COLO829 (cell line): ENCODE results near the gene MFGE8.
"Not testable (repeated sequence)": the region's sequence is repeated elsewhere in the genome, so short reads cannot be mapped to it uniquely, and the experiment has no call there.

Experiments used
- DNase-seq: peaks from one replicate; pipeline ENCODE4 v3.0.0; 2012; ENCODE audit warnings: low spot score

The MFGE8 gene, protein sequence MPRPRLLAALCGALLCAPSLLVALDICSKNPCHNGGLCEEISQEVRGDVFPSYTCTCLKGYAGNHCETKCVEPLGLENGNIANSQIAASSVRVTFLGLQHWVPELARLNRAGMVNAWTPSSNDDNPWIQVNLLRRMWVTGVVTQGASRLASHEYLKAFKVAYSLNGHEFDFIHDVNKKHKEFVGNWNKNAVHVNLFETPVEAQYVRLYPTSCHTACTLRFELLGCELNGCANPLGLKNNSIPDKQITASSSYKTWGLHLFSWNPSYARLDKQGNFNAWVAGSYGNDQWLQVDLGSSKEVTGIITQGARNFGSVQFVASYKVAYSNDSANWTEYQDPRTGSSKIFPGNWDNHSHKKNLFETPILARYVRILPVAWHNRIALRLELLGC

DNA sequence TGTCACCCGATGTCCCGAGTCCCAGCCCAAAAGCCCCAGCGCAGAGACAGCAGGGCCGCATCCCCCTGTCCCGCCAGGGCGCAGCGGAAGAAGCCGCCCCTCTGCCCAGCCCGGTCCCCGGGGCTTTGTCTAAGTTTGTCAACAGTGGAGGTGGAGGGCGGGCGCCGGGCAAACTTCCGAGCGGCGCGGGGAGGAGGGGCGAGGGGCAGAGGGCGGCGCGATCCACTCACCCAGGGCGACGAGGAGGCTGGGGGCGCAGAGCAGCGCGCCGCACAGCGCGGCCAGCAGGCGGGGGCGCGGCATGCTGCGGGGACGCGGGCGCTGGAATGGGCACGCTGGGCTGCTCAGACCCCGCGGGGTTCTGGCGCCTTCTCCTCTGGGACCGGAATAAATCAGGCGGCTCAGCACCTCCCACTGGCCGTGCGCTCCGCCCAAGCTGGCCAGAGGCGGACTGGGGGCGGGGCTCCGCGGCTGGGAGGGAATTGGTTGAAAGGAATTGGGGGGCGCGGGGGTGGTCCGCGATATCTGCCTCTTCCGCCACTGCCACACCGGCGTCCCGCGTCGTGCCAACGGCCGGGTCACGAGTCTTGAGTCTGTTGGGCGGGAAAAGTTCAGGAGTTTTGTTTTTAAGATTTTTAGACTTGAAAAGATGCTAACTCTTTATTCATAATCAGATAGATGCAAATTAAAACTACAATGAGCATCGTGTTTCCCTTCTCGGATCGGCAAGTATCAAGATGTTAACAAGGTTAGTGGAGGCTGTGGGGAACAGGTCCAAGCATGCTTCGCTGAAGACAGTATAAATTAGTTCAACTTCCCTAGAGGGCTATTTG is at the start of gene MFGE8:
Gene MFGE8, minus strand, starts transcription at position 363 of the 833 bp plus-strand sequence. Its CDS starts 60 bp downstream, at position 303.
- DNase-seq = peak; percentile 80

DNA sequence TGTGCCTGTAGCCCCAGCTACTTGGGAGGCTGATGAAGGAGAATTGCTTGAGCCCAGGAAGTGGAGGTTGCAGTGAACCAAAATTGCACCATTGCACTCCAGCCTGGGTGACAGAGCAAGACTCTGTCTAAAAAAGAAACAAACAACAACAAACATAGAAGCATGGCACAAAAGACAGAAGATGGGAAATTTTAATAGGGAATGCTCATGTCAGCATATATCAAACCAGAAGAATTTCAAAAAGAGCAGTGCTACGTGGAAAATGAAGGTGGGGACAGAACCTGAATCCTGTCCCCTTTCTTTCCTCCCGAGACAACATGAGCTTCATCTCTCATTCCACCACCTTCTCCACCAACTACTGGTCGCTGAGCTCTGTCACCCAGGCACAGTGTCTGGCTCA is 46.3 kb upstream of the MFGE8 start:
- DNase-seq = no peak

DNA sequence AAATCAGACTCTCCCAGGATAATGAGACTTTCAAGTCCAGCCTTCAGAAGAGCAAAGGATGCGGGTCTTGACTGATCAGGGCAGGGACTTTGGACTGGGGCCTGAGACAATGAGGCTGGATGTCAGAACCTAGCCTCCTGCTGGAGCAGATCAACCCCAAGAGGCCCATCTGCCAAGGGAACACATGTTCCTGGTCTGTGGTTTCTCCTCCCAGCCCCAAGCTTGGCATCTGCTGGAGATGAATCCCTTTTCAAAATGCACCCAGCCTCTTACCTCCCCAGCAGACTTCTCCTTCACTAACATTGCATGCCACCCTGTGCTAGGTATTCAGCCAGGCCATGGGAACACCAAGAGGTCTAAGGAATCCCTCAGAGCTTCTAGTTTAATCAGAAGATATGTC is 43.7 kb upstream of the MFGE8 start:
- no peak for DNase-seq

DNA sequence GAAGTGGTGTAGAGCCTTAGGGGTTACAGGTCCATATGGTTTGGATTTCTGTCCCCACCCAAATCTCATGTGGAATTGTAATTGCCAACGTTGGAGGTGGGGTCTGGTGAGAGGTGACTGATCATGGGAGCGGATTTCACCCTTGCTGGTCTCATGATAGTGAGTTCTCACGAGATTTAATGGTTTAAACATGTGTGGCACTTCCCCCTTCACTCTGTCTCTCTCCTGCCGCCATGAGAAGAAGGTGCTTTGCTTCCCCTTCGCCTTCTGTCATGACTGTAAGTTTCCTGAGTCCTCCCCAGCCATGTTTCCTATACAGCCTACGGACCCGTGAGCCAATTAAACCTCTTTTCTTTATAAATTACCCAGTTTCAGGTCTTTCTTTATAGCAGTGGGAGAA is 43.1 kb upstream of the MFGE8 start:
- no peak for DNase-seq

DNA sequence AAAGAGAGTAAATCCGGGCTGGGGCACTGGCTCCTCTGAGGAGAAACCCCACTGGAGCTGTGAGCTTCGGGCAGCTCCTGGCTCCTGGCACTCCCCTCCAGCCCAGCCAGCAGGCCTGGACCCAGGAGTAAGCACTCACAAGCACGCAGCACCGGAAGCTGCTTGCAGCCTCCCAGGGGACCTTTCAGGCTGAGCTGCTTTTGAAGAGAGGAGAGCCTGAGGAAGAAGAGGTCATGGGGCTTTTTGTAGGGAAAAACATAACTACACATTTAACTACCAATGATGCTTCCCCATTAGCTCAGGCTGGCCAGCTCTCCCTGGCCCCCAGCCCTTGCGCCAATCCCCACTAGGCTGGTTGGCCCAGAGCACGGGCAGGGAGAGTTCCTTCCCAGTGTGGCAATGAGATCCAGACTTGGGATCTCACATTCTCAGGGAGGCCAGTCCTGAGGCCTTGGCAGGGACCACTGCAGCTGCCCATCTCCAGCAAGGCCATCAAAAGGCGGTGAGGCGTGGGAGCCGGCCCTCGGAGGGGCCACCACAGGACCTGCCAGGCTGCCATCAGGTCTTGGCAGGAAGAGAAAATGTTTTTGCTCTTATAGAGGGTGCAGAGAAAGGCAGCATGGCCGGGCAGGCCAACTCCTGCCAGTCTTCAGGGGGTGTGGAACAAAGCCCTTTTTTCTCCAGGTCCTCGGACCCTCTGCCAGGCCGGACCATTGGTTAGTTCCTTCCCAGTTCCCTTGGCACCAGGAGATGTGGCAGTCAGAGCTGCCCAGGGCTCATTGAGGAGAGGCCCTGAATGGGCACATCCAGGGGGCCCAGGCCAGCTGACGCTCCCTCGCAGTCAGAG is 41.5 kb upstream of the MFGE8 start:
- no peak for DNase-seq

- no peak for DNase-seq
These were observed 37.5 kb upstream of the MFGE8 start for GRCh38 chr15:88950600-88951160.

DNA sequence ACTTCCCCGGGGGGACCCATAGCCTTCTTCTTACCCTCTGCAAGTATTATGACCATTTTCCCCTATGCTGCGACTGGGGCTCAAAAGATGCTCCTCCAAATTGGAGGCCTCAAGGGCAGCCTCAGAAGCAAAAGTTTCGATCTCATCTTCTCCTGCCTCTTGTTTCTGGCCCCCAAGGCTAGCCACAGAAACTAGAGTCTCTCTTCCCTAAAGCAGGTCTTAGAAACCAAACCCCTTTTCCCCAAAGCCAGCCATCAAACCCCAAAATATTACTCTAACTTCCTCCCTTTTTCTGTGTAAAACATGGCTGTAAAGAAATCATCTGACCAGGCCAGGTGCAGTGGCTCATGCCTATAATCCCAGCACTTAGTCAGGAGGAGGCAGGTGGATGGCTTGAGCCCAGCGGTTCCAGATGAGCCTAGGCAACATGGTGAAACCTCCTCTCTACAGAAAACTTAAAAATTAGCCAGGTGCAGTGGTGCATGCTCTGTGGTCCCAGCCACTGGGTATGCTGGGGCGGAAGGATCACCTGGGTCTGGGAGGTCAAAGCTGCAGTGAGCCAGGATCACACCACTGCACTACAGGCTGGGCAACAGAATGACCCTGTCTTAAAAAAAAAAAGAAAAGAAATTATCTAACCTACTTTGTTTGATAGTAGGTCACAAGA is 36.7 kb upstream of the MFGE8 start:
- no peak for DNase-seq

DNA sequence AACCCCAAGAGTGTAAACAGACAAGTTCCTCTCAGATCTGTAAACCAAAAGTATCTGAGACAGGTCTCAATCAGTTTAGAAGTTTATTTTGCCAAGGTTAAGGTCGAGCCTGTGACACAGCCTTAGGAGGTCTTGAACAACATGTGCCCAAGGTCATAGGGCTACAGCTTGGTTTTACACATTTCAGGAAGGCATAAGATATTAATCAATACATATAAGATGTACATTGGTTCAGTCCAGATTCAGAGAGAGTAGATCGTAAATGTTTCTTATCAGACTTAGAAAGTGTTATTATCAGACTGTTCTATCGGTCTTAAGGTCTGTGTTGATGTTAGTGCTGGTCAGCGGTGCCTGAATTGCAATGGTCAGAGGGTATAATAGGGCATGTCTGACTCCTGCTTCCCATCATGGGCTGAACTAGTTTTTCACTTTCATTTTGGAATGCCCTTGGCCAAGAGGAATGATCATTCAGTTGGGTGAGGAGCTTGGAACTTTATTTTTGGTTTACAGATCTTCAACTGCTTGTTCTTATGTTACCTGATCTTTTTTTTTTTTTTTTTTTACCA is 27.0 kb upstream of the MFGE8 start:
- DNase-seq = no peak

DNA sequence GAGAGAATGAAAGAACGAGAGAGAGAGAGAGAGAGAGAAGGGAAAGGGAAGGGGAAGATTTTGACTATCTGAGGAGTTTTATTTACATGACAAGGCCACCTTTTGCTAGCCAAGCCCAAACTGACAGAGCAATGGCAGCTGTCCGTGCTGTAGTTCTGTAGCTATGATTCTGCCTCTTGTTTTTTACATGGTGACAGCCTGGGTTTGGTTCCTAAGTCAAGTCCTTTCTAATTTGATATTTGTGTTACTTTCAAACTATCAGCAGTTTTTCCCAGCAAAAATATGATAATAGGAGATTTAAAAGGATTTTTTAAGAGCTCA is 26.3 kb upstream of the MFGE8 start:
- DNase-seq = no peak

- no peak for DNase-seq
These were observed 25.8 kb upstream of the MFGE8 start for GRCh38 chr15:88938802-88939485.

GRCh38 chr15:88934449-88934848 is 21.3 kb upstream of the MFGE8 start:
- not testable (repeated sequence) for DNase-seq

DNA sequence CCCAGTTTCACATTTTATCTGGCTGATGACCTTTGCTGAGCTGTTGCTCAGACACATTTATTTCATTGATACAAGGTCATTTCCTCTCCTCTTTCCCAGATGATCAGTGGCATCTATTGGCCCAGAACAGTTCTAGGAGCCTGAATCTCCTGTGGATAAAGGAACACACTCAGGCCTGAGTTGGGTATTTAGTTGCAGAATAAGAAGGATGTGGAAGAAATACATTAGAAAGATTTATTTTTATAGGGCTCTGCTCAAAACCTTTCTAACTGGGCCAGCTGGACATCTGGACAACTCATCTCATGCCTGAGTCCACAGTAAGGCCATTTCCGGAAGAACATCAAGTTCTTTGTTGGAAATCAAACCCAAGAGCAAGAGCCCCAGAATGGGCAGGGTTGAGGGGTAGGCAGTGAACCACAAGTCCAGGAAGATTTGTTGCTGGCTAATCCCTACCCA is 19.7 kb upstream of the MFGE8 start:
- no peak for DNase-seq

DNA sequence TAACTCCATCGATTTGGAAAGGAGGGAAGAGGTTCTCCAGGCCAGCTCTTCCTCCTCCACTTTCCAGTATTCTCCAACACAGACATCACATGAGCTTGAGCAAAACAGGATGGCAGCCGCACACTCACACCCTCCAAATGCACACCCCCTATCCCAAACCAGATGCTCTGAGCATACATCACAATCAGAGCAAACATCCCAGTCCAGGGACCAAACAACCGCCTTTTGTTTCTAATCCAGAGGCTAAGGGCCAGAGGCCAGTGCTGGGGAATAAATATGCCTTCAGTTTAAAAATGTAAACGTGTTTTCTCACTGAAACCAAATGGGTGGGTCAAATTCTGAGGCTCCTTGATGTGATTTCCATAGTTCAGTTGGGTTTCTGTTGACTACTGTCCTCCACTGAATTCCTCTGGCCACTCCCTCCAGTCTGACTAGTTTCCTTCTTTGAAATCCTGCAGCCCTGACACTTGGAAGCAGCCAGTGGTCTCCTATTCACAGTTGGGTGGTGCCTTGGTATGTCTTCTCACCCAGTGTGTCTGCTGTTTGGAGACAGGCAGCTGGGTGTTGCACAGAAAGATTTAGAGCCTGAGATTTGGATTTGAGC is 19.2 kb upstream of the MFGE8 start:
- DNase-seq = peak; percentile 94

DNA sequence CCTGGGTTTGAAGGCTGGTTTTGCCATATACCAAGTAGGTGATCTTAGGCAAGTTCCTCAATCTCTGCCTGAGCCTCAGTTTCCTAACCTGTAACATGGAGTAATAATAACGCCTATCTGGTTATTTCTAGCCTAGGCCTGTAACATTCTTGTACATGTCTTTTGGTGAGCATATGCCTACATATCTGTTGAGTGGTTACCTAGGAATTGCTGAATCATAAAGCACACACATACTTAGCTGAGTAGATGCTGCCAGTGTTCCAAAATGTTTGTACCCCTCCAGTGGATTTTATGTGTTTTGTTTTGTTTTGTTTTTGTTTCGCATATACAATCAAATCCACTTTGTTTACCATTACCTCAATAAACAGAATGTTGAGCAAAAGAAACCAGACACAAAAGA is 17.4 kb upstream of the MFGE8 start:
- no peak for DNase-seq

DNA sequence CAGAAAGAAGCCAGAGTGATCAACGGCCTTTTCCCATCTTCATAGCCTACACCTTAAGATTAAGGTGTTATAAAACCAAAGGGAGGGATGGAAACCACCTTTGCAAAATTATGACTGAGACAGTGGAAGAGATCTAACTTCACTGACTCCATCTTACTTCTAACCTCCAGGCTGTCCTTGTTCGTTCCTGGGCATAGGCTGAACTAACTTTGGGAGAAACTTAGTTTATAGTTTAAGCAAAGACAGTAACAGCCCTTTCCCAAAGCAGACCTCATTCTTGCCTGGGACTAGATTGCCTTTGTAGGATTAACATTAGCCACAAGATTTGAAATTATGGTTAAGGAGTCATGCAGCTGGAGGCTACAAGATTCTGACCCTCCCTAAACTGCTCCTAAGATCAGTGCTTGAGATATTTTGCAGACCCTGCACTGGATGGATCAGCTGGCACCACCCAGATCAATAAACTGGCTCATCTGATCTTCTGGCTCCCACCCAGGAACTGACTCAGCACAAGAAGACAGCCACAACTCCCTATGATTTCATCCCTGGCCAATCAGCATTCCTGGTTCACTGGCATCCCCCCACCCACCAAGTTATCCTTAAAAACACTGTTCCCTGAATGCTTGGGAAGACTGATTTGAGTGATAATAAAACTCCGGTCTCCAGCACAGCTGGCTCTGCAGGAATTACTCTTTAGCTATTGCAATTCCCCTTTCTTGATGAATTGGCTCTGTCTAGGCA is 16.3 kb upstream of the MFGE8 start:
- not testable (repeated sequence) for DNase-seq

- DNase-seq = not testable (repeated sequence)
These were observed 15.0 kb upstream of the MFGE8 start for GRCh38 chr15:88928192-88928591.

DNA sequence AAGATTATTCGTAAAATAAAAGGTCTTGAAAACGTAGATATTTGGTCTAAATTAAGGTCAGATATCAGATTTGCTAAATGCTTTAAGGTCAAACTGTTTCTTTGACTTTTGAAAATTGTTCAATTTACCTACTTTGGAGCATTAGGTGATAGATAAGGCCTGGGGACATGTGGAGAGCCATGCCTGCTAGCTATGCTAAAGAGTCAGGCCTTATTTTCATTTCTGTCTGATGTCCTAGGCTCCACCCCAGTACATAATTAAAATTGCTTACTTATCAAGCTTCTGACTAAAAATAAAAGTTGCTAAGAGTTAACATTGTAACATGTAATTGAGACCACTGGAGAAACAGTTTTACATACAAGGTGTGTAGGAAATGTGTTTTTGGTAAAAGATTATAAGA is 12.5 kb upstream of the MFGE8 start:
- not testable (repeated sequence) for DNase-seq

DNA sequence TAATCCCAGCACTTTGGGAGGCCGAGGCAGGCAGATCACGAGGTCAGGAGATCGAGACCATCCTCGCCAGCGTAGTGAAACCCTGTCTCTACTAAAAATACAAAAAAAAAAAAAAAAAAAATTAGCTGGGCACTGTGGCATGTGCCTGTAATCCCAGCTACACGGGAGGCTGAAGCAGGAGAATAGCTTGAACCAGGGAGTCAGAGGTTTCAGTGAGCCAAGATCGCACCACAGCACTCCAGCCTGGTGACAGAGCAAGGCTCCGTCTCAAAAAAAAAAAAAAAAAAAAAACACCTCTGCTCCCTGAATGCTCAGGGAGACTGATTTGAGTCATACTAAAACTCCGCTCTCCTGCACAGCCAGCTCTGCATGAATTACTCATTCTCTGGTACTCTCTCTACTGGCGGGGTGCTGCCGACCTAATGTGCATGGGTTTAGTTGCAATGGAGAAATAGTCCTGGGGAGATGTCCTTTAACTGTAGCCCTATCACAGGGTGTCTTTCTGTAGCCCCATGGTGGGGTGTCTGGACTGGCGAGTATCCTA is 7.8 kb upstream of the MFGE8 start:
- DNase-seq = not testable (repeated sequence)
